Measurements from ENCODE around the gene GALNT7.
"Not testable (repeated sequence)": the region's sequence is repeated elsewhere in the genome, so short reads cannot be mapped to it uniquely, and the experiment has no call there.

The GALNT7 gene

DNA sequence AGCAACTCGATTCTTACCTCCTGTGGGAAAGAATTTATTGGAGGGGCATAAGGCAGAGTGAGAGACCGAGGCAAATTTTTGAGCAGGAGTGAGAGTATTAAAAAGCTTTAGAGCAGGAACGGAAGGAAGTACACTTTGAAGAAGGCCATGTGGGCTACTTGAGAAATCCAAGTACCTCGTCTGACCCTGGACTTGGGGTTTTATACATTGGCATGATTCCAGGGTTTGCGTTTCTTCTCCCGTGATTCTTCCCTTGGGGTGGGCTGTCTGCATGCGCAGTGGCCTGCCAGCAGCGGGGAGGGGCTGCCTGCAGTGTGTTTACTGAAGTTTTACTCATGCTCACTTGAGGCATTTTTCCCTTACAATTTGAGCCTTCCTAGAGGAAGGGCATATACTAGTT is 3.4 kb downstream of the GALNT7 start:
- DNase-seq (no peak), ATAC-seq (replicated peaks) (no peak)
- Mint-ChIP-seq H3K36me3 (ENCODE audit: insufficient read depth) (peaks cover 17% of the 10 kb centered on the region), H3K27ac (no peak overlapping the region), H3K4me1 (ENCODE audit: low read depth in 2 of 2) (peaks cover 23 to 68% of the 10 kb centered on the region in 2 donors), H3K9me3 (no peaks in the 10 kb centered on the region), H3K27me3 (no peaks in the 10 kb centered on the region), H3K4me3 (no peak overlapping the region)

- no peak for ATAC-seq (replicated peaks)
- peaks cover 7% of the 10 kb centered on the region for H3K36me3 Mint-ChIP-seq (ENCODE audit: insufficient read depth)
- DNase-seq = no peak
- H3K4me1 Mint-ChIP-seq (ENCODE audit: low read depth in 2 of 2) = peaks cover 20 to 62% of the 10 kb centered on the region in 2 donors
- no peaks in the 10 kb centered on the region for H3K27me3 Mint-ChIP-seq
- no peaks in the 10 kb centered on the region for H3K9me3 Mint-ChIP-seq
- no peak overlapping the region for H3K27ac Mint-ChIP-seq
- H3K4me3 Mint-ChIP-seq = no peak overlapping the region
Observed at GRCh38 chr4:173174184-173174583, 5.6 kb downstream of the GALNT7 start.

- no peaks in the 10 kb centered on the region for H3K27me3 Mint-ChIP-seq
- ATAC-seq (replicated peaks) (no peak), DNase-seq (no peak)
- peaks cover 20 to 62% of the 10 kb centered on the region in 2 donors for H3K4me1 Mint-ChIP-seq (ENCODE audit: low read depth in 2 of 2)
- no peak overlapping the region for H3K27ac Mint-ChIP-seq
- no peaks in the 10 kb centered on the region for H3K9me3 Mint-ChIP-seq
- no peak overlapping the region for H3K4me3 Mint-ChIP-seq
- peaks cover 7% of the 10 kb centered on the region for H3K36me3 Mint-ChIP-seq (ENCODE audit: insufficient read depth)
Observed at GRCh38 chr4:173174594-173175012, 6.0 kb downstream of the GALNT7 start.

- H3K4me3 Mint-ChIP-seq = no peak overlapping the region
- peak overlapping the region in 1 of 2 donors; percentile 66 for H3K27ac Mint-ChIP-seq
- no peaks in the 10 kb centered on the region for H3K9me3 Mint-ChIP-seq
- DNase-seq (no peak), ATAC-seq (replicated peaks) (no peak)
- no peaks in the 10 kb centered on the region for H3K36me3 Mint-ChIP-seq (ENCODE audit: insufficient read depth)
- H3K4me1 Mint-ChIP-seq (ENCODE audit: low read depth in 2 of 2) = peaks cover 12 to 53% of the 10 kb centered on the region in 2 donors
- H3K27me3 Mint-ChIP-seq = no peaks in the 10 kb centered on the region
Observed at GRCh38 chr4:173176010-173176409, 7.4 kb downstream of the GALNT7 start.

GRCh38 chr4:173177232-173177631 is 8.6 kb downstream of the GALNT7 start:
- H3K4me3 Mint-ChIP-seq = no peak overlapping the region
- no peak for ATAC-seq (replicated peaks)
- H3K36me3 Mint-ChIP-seq (ENCODE audit: insufficient read depth) = no peaks in the 10 kb centered on the region
- DNase-seq = no peak
- H3K27ac Mint-ChIP-seq = peak overlapping the region in 1 of 2 donors; percentile 11
- H3K27me3 Mint-ChIP-seq = no peaks in the 10 kb centered on the region
- H3K9me3 Mint-ChIP-seq = no peaks in the 10 kb centered on the region
- H3K4me1 Mint-ChIP-seq (ENCODE audit: low read depth in 2 of 2) = peaks cover 12 to 44% of the 10 kb centered on the region in 2 donors

GRCh38 chr4:173178144-173178543 is 9.5 kb downstream of the GALNT7 start:
- Mint-ChIP-seq H3K36me3 (ENCODE audit: insufficient read depth) (no peaks in the 10 kb centered on the region), H3K4me3 (no peak overlapping the region), H3K27ac (no peak overlapping the region), H3K4me1 (ENCODE audit: low read depth in 2 of 2) (peaks cover 9 to 44% of the 10 kb centered on the region in 2 donors), H3K9me3 (no peaks in the 10 kb centered on the region), H3K27me3 (no peaks in the 10 kb centered on the region)
- no peak for DNase-seq
- ATAC-seq (replicated peaks) = no peak

DNA sequence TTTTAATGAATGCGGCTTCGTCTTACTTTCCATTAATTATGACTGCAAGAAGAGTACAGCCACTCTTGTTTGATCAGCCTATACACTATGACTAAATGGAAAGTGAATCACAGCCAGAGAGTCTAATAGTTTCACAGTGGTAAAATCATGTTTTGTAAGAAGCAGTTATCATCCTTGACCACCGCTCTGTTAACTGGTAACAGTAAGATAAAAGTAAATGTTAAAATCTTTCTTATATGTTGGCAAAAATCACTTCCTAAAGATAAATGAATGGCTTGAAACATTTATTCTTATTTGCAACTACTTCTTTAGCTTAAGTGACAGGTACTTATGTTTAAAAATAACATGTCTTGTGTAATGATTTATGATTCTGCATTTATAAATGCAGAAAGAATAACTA is 13.2 kb downstream of the GALNT7 start:
- peaks cover 2% of the 10 kb centered on the region for H3K36me3 Mint-ChIP-seq (ENCODE audit: insufficient read depth)
- H3K27me3 Mint-ChIP-seq = no peaks in the 10 kb centered on the region
- no peak for DNase-seq
- no peaks in the 10 kb centered on the region for H3K9me3 Mint-ChIP-seq
- H3K27ac Mint-ChIP-seq = no peak overlapping the region
- H3K4me3 Mint-ChIP-seq = no peak overlapping the region
- peaks cover 10 to 26% of the 10 kb centered on the region in 2 donors for H3K4me1 Mint-ChIP-seq (ENCODE audit: low read depth in 2 of 2)
- ATAC-seq (replicated peaks) = no peak

- Mint-ChIP-seq H3K4me3 (no peak overlapping the region), H3K9me3 (no peaks in the 10 kb centered on the region), H3K27ac (no peak overlapping the region), H3K4me1 (ENCODE audit: low read depth in 2 of 2) (peaks cover 7 to 21% of the 10 kb centered on the region in 2 donors), H3K27me3 (no peaks in the 10 kb centered on the region), H3K36me3 (ENCODE audit: insufficient read depth) (peaks cover 3% of the 10 kb centered on the region)
- DNase-seq (no peak), ATAC-seq (replicated peaks) (no peak)
Observed at GRCh38 chr4:173182403-173182802, 13.8 kb downstream of the GALNT7 start.

- not testable (repeated sequence) for H3K27ac Mint-ChIP-seq; H3K4me3 Mint-ChIP-seq; H3K27me3 Mint-ChIP-seq; DNase-seq; ATAC-seq (replicated peaks); H3K9me3 Mint-ChIP-seq; H3K36me3 Mint-ChIP-seq (ENCODE audit: insufficient read depth)
- peaks cover 8 to 21% of the 10 kb centered on the region in 2 donors for H3K4me1 Mint-ChIP-seq (ENCODE audit: low read depth in 2 of 2)
Observed at GRCh38 chr4:173183659-173184247, 15.1 kb downstream of the GALNT7 start.

- no peak for DNase-seq
- Mint-ChIP-seq H3K36me3 (ENCODE audit: insufficient read depth) (peaks cover 3% of the 10 kb centered on the region), H3K4me1 (ENCODE audit: low read depth in 2 of 2) (peaks cover 18 to 32% of the 10 kb centered on the region in 2 donors), H3K27ac (no peak overlapping the region), H3K27me3 (no peaks in the 10 kb centered on the region), H3K4me3 (no peak overlapping the region), H3K9me3 (no peaks in the 10 kb centered on the region)
- no peak for ATAC-seq (replicated peaks)
Observed at GRCh38 chr4:173185847-173186510, 17.4 kb downstream of the GALNT7 start.

DNA sequence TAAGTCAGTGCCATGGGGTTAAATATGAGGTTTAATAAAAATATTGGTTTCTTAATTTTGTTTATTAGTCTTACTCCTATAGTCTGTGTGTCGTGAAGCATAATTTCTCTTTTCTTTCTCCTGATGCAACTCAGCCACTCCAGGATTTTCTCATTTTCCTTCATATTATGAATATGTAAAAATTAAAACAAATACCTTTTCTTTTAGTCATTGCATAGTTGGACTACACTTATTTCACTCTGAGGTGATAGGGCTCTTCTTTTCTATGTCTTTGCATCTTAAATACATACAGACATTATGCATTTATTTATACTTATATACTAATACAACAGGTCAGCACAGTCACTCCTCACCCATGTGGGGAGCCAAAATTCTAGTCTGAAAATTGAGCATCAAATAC is 19.1 kb downstream of the GALNT7 start:
- peaks cover 26 to 47% of the 10 kb centered on the region in 2 donors for H3K4me1 Mint-ChIP-seq (ENCODE audit: low read depth in 2 of 2)
- no peak overlapping the region for H3K4me3 Mint-ChIP-seq
- ATAC-seq (replicated peaks) (no peak), DNase-seq (no peak)
- H3K9me3 Mint-ChIP-seq = no peaks in the 10 kb centered on the region
- H3K27me3 Mint-ChIP-seq = no peaks in the 10 kb centered on the region
- H3K36me3 Mint-ChIP-seq (ENCODE audit: insufficient read depth) = peaks cover 3% of the 10 kb centered on the region
- H3K27ac Mint-ChIP-seq = no peak overlapping the region

DNA sequence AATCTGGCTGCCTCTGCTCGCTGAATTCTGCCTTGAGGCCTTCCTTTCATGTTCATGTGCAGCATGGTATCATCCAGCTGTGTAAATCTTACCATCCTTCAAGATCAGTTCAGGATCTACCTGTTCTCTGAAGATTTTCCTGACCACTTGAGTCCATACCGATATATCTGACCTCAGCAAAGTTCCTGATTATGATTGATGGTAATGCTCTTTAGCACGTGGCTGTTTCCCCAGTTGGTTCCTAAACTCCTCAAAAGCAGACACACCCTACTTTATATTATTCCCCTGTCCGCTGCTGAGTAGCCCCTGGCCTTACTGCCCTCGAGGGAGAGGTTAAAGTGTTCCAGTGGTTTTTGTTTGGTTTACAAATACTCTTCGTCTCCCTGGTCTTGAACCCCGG is 20.0 kb downstream of the GALNT7 start:
- Mint-ChIP-seq H3K27me3 (no peaks in the 10 kb centered on the region), H3K27ac (peak overlapping the region in 1 of 2 donors; percentile 20), H3K9me3 (no peaks in the 10 kb centered on the region), H3K36me3 (ENCODE audit: insufficient read depth) (peaks cover 3% of the 10 kb centered on the region), H3K4me1 (ENCODE audit: low read depth in 2 of 2) (peaks cover 26 to 45% of the 10 kb centered on the region in 2 donors), H3K4me3 (no peak overlapping the region)
- DNase-seq (no peak), ATAC-seq (replicated peaks) (no peak)

DNA sequence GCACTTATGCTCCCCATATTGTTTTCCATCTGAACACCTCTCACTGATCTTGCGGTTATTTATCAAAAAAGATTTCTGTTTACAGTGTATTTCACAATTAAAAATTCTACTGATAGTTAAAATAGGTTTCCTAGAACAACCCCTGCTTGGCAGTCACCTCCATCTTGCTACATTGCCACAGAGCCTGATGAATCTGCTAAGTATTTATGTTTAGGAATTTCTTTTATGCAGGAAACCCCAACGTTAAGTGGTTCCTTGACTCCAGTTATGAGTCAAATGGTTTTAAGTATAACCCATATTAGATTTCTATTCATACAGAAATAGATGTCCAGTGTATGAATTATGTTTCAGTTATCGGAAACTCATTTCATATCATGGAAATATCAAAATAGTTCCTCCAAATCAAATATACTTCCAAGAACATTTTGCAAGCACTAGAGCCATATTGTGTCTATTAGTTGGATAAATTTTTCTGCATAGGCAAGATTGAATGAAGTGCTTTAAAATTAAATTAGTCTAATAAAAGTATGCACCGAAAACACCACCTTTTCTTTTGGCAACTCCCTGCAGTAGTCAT is 20.6 kb downstream of the GALNT7 start:
- Mint-ChIP-seq H3K9me3 (no peaks in the 10 kb centered on the region), H3K4me3 (no peak overlapping the region), H3K36me3 (ENCODE audit: insufficient read depth) (peaks cover 3% of the 10 kb centered on the region), H3K27me3 (no peaks in the 10 kb centered on the region), H3K27ac (no peak overlapping the region), H3K4me1 (ENCODE audit: low read depth in 2 of 2) (peaks cover 26 to 47% of the 10 kb centered on the region in 2 donors)
- DNase-seq (no peak), ATAC-seq (replicated peaks) (no peak)

DNA sequence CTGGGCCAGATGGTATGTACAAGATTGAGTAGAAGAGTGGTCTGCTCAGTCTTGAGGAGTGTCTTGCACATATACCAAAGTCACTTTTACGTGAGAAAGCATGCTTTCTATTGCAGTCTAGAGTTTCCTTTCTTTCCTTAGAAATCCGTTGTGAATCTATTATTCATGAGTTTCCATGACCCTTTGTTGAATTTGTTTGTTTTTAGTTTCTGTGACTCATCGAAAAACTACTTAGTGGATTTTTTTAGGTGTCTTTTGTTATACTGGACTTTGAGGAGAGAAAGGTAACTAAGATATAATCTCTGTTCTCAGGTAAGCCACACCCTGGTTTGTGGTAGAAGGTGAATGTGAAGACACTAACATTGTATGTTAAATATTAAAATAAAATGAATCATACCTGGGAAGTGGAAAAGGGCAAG is 23.0 kb downstream of the GALNT7 start:
- Mint-ChIP-seq H3K4me3 (no peak overlapping the region), H3K27ac (no peak overlapping the region), H3K9me3 (no peaks in the 10 kb centered on the region), H3K36me3 (ENCODE audit: insufficient read depth) (peaks cover 3% of the 10 kb centered on the region), H3K27me3 (no peaks in the 10 kb centered on the region), H3K4me1 (ENCODE audit: low read depth in 2 of 2) (peaks cover 23 to 44% of the 10 kb centered on the region in 2 donors)
- DNase-seq (no peak), ATAC-seq (replicated peaks) (no peak)

All from effector memory CD8-positive, alpha-beta T cell (primary cell).